CD4-positive, alpha-beta T cell treated with Interleukin-6 at 100 ng/mL for 8 hours (primary cell): ENCODE measurements around the gene MYMK.
A peak's percentile ranks its signal among the peaks of the same experiment; 100 is the strongest.

Experiments
- DNase-seq: peaks from one replicate; pipeline ENCODE4 v3.0.0-alpha.2; 2020; ENCODE audit warnings: mixed read lengths, low spot score

MYMK gene

DNA sequence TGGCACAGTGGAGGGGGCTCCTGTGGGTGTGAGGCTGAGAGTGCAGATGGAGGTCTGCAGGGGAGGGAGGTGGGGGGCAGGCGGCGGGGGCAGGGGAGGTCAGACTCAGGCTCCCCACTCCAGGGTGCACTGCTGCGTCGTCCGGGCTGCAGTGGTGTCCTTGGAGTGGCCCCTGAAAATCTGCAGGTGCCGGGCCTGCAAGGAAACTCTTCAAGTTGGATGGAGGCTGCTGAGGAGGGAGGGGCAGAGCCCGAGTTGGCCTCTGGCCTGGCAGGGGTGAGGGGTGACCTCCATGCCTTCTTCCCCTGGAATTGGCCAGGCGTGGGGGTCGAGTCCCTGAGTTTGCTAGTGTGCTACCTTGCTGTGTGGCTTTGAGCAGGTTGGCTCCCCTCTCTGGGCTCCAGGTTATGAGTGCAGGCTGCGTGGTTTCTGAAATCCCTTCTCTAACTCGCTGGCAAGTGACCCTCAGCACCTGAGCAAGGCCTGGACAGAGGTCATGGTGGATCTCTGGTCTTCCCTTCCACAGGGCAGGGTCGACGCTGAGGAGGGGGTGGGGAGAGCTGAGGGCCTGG is 10.6 kb upstream of the MYMK start:
- DNase-seq: no peak

DNA sequence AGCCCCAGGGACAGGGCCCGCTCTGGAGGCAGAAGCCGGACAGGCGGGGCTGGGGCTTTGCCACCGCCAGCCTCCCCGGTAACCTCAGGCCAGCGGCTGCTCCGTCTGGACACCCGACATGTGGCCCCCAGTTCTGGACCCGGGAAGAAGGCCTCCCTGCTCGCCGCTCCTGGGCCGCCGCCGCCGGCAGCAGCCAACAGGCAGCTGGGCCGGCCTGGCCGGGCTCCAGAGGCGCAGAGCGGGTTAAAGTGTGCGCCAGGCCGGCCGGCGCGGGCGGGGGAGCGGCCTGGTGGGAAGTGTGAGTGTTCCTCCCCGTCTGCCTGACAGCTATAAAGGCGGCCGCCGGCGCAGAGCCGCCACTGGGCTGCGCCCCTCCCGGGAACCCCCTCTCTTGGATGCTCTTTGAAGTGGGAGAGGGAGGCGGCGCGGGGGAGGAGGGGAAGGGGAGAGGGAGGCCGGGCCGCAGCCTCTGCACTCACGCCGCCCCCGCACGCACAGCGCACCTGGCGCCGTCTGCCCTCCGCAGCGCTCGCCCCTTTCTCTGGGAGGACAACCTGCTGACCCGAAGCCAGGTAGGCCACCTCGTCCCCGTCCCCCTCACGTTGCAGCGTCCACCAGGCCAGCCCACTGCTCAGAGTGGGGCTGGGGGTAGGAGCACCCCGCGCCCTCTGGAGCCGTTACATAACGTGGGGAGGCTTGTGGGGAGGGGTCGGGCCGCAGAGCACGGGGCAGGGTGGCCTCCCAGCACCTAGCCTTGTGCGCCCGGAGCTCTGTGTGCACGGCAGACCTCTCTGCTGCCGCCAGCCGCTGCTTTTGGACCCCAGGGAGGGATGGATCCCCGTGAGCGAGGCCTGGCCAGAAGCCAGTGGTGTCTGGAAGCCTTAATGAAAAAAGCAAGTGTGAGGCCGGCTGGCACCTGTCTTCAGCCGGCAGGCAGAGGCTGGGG is 9.9 kb upstream of the MYMK start, which contains the start of gene ADAMTSL2:
Gene ADAMTSL2, plus strand, starts transcription at position 359 of the 946 bp plus-strand sequence. CDS start 2,009 bp downstream, outside the sequence.
- peak; percentile 33 for DNase-seq

DNA sequence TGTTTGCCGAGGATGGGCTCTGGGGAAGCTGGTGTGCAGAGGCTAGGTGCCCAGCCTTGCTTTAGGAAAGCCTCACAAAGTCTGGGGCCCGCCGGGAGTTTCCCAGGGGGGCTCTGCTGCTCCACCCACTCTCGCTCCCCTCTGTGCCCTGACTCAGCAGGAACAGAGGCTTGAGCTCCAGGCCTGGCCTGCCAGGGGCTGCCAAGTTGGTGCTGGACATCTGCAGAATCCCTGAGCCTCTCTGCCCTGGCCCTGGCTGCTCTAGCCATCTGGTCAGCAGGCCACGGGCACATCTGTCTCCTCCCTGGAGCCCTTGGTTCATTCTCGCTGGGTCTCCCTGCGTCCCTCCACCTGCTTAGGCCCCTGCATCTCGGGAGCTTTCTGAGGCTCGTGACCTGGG is 9.1 kb upstream of the MYMK start:
- DNase-seq: no peak

DNA sequence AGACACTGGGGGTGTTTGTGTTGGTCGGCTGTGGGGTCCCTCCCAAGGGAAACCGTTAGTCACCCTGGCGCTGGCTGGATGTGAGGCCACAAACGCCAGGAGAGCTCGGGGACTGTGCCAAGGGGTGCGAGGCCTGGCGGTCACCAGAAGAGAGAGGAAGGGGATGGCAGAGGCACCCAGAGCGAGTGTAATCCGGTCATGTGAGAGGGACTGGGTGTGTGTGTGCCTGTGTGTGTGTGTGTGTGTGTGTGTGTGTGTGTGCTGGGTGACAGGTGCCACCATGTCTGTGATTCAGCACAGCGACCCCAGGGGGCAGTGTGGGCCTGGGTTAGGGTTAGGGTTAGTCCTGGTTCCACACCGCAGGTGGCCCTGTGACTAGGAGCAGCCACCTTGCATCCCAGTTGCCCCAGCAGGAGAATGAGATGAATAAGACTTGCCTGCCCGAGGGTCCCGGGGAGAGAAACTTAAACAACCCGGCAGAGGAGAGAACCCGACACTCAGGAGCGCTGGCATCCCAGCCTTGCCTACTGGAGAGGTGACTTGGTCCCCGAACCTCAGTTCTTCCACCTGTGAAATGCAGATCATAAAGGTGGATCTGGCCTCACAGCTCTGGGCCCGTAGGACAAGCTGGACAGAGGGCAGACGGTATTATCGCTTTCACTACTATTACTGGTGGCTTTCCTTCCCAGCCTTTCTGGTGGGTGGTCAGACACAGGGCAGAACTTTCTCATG is 8.3 kb upstream of the MYMK start:
- DNase-seq: peak; percentile 61

DNA sequence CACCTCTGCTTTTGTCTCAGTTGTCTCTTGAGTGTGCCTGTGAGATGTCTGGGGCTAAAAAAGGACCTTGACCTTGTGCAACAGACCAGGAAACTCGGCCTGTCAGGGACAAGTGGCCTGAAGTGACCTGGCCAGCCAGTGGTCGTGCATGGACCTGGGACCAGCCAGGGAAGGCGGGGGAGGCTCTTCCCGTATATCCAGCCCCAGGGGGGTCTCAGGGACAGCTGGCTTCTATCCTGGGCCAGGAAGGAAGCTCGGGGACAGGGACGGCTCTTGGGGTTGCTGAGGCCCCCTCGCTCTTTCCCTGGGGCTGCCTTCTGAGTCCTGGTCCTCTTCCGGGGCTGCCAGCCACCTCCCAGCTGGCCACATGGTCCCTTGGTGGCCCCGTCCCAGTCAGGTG is 6.5 kb upstream of the MYMK start:
- DNase-seq: no peak

DNA sequence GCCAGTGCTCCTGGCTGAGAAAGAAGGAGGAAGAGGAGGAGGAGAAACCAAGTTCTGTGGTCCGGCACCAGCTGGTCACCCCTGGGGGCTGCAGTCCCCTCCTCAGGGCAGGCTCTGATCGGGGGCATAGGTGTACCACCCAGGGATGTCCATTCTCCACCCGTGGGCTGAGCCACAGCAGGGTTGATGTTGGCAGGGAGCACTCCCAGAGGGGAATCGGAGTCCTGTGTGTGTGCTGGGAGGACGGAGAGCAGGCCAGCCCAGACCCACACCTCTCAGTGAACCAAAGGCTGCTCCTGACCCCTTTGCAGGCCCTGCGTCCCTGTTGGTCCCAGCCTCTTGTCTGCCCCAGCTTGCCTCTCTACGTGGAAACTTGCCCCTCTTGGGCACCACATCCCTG is 5.1 kb upstream of the MYMK start:
- no peak for DNase-seq

DNA sequence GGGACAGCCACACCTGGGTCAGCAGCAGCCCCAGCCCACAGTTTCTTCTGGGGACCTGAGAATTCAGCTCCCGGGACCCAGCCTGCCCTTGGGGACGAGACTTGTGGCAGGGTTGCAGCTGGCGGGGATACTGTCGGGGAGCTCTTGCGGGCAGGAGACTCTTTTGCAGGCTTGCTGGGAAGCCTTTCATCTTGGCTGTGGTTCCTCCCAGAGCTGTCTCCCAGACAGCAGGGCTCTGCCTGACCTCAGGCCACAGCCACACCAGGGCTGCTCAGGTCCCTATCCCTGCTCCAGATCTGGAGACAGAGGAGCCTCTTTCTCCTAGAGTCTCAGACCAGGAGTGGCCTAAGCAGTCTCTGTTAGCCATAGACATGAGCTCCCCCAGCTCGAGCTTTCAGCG is 4.7 kb upstream of the MYMK start:
- DNase-seq: no peak

DNA sequence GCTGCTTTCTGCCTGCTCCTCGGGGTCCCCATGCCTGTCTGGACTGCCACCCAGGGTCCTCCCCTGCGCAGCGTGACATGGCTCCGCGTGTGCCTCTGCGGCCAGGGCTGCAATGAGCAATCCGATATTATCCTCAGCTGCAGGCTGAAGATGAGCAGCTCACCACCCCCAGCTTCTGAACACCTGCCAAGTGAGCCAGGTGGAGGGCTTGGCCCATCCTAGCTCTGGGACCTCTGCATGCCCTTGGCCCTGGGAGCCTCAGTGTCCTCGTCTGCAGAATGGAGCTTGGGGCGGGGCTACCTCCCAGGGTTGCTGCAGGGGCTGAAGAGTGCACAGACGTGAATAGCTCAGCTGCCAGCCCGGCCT is 4.1 kb upstream of the MYMK start:
- no peak for DNase-seq

DNA sequence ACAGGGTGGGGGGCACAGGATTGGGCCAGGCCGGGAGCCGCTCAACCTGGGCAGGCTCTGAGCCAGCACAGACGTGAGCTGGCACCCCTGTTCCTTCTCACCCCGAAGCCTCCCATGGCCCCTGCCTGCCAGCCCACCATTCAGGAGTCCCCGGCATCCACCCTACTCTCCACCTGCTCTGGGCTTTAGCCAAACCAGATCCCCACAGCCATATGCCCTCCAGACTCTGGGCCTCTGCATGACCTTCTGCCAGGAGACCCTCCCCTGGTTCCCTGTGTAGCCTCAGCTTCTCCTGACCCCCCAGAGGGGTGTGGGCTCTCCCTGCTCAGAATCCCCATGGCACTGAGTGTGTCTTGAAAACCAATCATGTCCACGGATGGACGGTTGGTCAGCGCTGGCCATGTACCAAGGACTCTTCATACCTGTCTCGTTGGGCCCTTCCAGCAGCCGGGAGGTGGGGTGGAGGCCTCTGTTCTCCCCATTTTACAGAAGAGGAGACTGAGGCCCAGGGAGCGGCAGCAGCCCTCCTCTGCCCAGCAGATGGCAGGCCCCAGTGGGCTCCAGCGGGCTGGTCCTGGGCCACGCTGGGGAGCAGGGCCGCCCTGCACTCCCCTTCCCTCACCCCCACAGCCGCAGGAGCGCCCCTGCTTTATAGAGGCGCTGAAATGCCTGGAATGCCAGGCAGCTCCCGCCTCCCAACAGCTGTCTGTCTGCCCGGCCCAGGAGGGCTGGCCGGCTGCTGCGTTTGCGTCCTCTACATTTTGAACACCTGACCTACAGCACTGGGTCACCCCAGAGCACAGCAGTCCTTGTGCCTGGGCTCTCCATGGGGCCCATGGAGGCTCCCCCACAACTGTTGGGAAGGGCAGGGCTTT is 3.5 kb upstream of the MYMK start:
- no peak for DNase-seq

DNA sequence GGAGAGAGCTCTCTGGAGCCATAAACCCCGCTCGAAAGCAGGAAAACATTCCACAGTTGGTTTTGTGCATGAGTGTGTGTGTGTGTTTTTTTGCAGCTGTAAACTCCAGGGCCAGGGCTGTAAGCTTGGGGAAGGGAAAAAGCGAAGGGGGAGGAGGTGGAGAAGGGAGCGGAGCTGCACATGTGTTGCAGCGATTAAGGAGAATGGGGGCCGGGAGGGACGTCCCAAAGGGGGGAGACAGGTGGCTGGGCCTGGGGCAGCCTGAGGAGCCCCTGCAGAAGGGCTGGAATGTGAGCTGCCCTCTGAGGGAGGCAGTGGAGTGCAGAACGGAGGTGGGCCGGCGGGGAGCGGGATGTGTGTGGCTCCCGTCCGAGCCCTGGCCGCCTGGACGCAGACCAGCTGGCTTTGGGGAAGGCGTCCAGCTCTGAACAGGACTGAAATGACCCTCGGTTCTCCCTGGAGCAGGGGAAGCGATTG is 2.7 kb upstream of the MYMK start:
- no peak for DNase-seq

DNA sequence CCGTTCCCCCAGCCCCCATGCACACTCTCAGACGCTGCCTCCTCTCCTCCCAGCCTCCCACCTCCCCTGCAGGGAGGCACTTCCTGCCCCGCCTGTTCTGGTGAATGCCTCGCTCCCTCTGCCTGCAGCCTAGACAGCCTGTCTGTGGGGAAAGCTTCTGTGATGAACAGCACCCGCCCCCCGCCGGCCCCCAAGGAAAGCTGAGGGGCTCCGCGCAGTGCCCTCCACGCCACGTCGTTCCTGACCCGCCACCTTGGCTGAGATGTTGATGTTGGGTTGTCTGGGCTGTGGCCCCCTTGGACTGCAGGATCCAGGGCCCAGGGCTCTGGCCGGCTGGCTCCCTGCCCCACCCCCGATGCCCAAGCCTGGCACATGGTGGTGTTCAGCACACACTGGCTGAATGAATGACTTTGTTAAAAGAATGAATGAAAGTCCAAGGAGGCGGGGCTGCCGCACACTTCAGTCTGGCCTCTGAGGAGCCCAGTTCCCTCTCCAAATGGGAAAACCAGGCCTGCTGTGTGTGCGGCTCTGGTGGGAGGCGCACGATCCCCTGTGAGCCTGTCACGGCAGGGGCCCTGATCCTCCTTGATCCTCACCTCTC is 2.1 kb upstream of the MYMK start:
- DNase-seq: no peak

DNA sequence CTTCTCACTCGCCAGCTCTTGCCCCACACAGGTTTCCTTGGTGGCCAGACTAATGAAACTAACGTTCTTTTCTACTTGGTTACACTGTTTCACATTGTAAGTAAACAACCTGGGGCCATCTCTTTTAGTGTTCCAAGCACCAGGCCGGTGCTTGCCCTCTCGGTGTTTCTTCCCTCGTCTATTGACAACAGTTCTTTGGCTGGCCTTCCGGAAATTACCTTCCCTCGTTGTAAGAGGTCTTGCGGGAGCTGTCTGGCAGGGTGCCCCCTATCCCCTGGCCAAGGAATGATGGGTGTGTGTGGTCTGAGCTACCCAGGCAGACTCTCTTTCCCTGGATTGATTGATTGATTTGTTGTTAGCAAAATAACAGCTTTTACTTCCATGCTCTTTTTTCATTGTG is 918 bp upstream of the MYMK start:
- DNase-seq: no peak

DNA sequence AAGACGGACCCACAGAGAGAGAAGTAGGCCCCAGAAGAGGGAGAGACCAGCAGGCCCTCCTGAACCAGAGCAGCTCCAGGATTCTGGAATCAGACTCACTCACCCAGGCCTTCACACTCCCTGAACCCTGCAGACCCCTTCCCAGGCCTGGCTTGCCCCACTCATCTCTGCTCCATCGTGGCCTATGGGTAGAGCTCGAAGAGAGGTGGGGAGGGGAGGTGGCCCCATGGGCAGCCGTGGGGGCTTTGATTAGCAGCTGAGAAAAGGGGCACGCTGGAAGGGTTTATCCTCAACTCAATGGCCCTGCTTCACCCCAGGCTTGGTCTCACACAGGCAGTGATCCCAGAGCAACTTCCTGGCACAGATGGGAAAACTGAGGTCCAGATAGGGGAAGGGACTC is 613 bp downstream of the MYMK start:
- no peak for DNase-seq

DNA sequence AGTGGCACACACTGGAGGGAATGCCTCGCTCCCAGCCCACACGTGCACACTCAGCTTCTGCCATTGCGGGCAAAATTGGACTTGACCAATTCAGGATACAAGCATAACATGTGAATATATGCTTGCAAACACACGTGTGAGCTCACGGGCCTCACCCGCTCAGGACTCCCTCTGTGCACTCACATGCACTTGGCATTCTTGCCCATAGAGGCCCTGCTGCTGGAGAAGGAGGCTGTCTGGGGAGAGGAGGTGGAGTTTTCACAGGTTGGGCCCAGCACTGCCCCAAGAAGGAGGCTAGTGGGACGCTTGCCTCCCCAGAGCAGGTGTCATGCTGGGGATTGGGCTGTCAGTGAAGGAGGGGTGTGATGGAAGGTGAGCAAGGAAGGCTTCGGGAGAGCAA is 1.7 kb downstream of the MYMK start:
- no peak for DNase-seq

DNA sequence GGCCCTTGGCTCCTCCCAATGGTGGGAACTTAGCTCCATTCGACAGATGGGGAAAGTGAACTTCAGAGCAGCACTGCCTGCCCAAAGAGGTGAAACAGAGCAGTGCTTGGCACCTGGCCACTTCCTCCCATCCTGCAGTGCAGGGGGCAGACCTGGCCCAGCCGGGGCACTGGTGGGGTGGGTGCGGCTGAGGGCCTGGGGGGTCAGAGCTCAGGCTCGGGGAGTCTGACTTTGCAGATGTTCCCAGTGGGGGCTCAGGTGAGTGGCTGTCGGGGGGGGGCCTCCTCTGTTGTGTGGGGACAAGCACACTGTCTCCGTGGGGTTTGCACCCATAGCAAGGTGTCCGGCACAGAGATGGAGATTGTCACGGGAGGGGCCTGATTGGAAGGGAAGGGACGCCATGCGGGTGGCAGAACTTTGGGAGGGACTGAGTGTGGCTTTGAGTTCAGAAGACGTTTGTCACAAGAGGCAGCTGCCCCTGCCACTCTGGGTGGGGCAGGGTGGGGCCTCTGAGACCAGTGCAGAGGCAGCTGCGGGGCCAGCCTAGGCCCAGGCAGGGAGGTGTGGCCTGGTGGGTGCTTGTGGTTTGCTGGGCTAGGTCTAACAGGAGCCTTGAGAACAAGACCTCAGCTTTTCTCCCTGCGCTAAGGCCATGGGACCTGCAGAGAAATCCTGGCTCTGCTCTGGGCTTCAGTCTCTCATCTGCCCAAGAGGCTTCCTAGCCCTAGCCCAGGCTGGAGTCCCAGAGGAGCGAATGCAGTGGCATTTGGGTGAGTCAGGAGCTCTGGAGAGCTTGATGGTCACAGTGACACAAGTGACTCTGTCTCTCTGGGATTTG is 2.5 kb downstream of the MYMK start:
- DNase-seq: no peak

DNA sequence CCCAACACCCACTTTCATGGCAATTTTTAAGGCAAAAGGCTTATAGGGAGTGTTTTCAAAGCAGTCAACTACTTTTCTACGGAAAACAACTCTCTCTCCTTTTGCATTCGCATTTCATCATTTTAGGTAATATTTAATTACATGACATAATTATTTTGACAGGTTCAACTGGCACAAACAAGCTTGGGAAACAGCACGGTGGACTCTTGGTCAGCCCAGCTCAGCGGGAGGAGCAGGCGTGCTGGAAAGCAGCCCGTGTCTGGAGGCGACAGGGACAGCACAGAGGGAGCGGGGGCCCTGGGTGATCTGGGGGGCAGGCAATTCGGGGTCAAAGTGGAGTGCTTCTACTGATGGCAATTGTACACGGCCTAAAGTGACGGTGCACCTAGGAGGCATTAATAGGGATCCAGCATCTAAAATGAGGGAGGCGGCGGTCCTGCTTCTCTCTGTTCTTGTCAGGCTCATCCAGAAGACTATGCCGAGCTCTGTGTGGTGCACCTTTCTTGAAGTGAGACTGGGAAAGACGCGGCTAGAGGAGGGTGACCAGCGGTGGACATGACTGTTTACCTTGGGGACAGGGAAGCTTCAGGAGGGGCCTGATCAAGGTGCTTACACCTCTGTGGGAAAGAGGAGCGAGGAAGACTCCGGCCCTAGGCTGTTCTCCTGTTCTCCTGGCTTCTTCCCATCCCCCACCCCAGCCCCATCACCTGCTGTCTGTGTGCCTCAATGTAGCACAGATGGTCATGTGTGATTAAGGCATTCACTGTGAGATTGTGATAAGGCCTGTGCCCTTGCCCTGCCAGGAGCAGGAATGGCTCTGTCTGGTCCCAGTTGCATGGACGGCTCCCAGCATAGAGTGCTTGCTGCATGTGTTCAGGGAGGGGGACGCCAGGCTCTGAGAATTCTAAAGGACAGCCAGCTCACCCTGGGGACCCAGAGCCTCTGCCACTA is 3.4 kb downstream of the MYMK start:
- DNase-seq: no peak

DNA sequence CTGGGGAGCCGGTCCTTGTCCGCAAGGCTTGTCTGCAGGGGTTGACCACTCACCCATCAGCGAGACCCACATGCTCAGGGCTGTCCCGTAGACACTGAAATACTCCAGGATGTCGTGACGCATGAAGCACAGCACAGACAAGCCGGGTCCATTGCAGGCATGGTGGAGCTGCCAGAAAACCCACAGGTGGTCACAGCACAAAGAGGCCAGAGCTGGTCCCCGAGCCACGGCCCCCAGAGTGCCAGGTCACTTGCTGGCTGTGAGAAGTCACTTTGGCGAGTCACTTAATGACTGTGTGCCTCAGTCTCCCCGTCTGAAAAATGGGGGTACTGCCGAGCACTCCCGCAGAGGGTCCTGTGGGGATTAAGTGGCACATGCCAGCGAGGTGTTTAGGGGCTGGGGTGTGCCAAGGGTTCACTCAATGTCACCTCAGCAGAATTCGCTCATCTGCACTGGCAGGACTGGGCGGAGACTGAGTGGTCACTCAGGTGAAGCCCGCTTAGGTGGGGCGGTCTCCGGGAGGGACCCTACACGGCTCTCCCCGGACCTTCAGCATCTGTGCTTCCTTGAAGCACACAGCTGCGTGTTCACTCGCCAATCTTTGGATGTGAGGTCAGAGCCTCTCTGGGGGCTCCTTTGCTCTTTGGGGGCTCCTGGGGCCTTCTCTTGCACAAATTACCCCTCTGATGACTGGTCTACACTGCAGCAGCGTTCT is 4.5 kb downstream of the MYMK start:
- DNase-seq: no peak

DNA sequence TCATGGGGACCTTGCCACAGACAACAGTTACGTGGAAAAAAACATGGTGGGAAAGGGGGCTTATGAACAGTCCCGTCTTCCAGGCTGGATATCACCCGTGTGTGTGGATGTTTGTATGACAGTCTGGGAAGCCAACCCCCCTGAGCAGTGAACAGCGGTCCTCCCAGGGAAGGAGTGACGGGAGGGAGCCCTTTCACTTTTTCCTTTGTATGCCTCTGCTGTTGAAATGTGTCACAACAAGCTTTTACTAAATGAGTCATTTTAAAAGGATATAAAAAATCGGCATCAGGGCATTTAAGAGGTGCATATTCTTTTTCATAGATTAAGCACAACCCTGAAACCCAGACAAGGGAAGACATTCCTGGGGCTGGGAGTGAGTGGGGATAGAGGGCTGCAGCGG is 5.1 kb downstream of the MYMK start:
- no peak for DNase-seq
